Measurements from ENCODE around the gene KRT71.

The KRT71 gene

DNA sequence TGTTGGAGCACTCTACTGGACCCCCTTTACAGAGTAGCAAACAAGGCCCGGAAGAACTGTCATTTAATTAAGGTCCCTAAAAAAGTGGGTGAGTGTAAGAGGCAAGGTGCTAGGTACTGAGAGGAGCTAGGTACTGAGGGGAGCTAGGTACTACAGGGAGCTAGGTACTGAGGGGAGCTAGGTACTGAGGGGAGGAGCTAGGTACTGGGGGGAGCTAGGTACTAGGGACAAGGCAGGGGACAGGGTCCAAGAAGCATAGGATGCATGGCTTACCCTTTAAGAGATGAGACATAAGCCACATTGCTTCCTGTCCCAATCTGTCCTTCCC, 37.7 kb downstream of the KRT71 start:
- no peaks in the 10 kb centered on the region for H3K9me2 ChIP-seq (replicated peaks; ENCODE audit: insufficient read depth, low read length)
- no peak overlapping the region for H3K4me2 ChIP-seq (ENCODE audit: low read depth, low read length)

GRCh38 chr12:52514471-52515318, 38.2 kb downstream of the KRT71 start:
- no peak overlapping the region for H3K4me2 ChIP-seq (ENCODE audit: low read depth, low read length)
- no peak overlapping the region for H3K27ac ChIP-seq (ENCODE audit: low read length)
- no peak overlapping the region for H3K4me3 ChIP-seq (ENCODE audit: low read length)

More for the DNA sequence above, 37.7 kb downstream of the KRT71 start:
- Histone ChIP-seq H3K27ac (ENCODE audit: low read length) (no peak overlapping the region), H3K4me1 (ENCODE audit: low read length) (no peaks in the 10 kb centered on the region), H3K9ac (ENCODE audit: low read length) (no peak overlapping the region), H3K4me3 (ENCODE audit: low read length) (no peak overlapping the region), H3K36me3 (replicated peaks; ENCODE audit: insufficient read depth, low read length) (no peaks in the 10 kb centered on the region), H2AFZ (ENCODE audit: low read length) (no peak overlapping the region), H3F3A (ENCODE audit: insufficient read depth, low read length) (no peaks in the 10 kb centered on the region), H4K20me1 (ENCODE audit: insufficient read depth, low read length) (no peaks in the 10 kb centered on the region), H3K27me3 (replicated peaks; ENCODE audit: insufficient read depth, low read length) (peaks cover 49% of the 10 kb centered on the region), H3K79me2 (ENCODE audit: low read length) (no peaks in the 10 kb centered on the region), H3K9me3 (replicated peaks; ENCODE audit: insufficient read depth, low read length) (no peaks in the 10 kb centered on the region)
- DNase-seq = no peak
- TF ChIP-seq EZH2phosphoT487 (IDR thresholded peaks at IDR 0.05; ENCODE audit: low read length) (no peak), EZH2 (optimal IDR thresholded peaks at IDR 0.05; ENCODE audit: low read depth, low read length) (no peak)

GRCh38 chr12:52513736-52514135, 39.2 kb downstream of the KRT71 start:
- Histone ChIP-seq H3K4me1 (ENCODE audit: low read length) (no peaks in the 10 kb centered on the region), H3K27me3 (replicated peaks; ENCODE audit: insufficient read depth, low read length) (peaks cover 36% of the 10 kb centered on the region), H3K4me2 (ENCODE audit: low read depth, low read length) (no peak overlapping the region), H3K9ac (ENCODE audit: low read length) (no peak overlapping the region), H4K20me1 (ENCODE audit: insufficient read depth, low read length) (no peaks in the 10 kb centered on the region), H3K79me2 (ENCODE audit: low read length) (no peaks in the 10 kb centered on the region), H3K9me2 (replicated peaks; ENCODE audit: insufficient read depth, low read length) (no peaks in the 10 kb centered on the region), H2AFZ (ENCODE audit: low read length) (no peak overlapping the region), H3K36me3 (replicated peaks; ENCODE audit: insufficient read depth, low read length) (no peaks in the 10 kb centered on the region), H3F3A (ENCODE audit: insufficient read depth, low read length) (no peaks in the 10 kb centered on the region), H3K4me3 (ENCODE audit: low read length) (no peak overlapping the region), H3K9me3 (replicated peaks; ENCODE audit: insufficient read depth, low read length) (no peaks in the 10 kb centered on the region), H3K27ac (ENCODE audit: low read length) (no peak overlapping the region)
- no peak for DNase-seq
- no peak for TF ChIP-seq CTCF (IDR thresholded peaks at IDR 0.05; ENCODE audit: low read length)
- TF ChIP-seq EZH2phosphoT487 (IDR thresholded peaks at IDR 0.05; ENCODE audit: low read length) = no peak
- TF ChIP-seq EZH2 (optimal IDR thresholded peaks at IDR 0.05; ENCODE audit: low read depth, low read length) = no peak

More at GRCh38 chr12:52514471-52515318, 38.2 kb downstream of the KRT71 start:
- DNase-seq = no peak
- Histone ChIP-seq H3K4me1 (ENCODE audit: low read length) (no peaks in the 10 kb centered on the region), H3K27me3 (replicated peaks; ENCODE audit: insufficient read depth, low read length) (peaks cover 43% of the 10 kb centered on the region), H4K20me1 (ENCODE audit: insufficient read depth, low read length) (no peaks in the 10 kb centered on the region), H3K9me3 (replicated peaks; ENCODE audit: insufficient read depth, low read length) (no peaks in the 10 kb centered on the region), H3K9ac (ENCODE audit: low read length) (no peak overlapping the region), H3F3A (ENCODE audit: insufficient read depth, low read length) (no peaks in the 10 kb centered on the region), H3K79me2 (ENCODE audit: low read length) (no peaks in the 10 kb centered on the region), H2AFZ (ENCODE audit: low read length) (no peak overlapping the region), H3K36me3 (replicated peaks; ENCODE audit: insufficient read depth, low read length) (no peaks in the 10 kb centered on the region), H3K9me2 (replicated peaks; ENCODE audit: insufficient read depth, low read length) (no peaks in the 10 kb centered on the region)
- no peak for TF ChIP-seq CTCF (IDR thresholded peaks at IDR 0.05; ENCODE audit: low read length)
- no peak for TF ChIP-seq EZH2phosphoT487 (IDR thresholded peaks at IDR 0.05; ENCODE audit: low read length)
- TF ChIP-seq EZH2 (optimal IDR thresholded peaks at IDR 0.05; ENCODE audit: low read depth, low read length) = no peak

- no peak for DNase-seq
- Histone ChIP-seq H3K4me3 (ENCODE audit: low read length) (no peak overlapping the region), H4K20me1 (ENCODE audit: insufficient read depth, low read length) (no peaks in the 10 kb centered on the region), H3K79me2 (ENCODE audit: low read length) (no peaks in the 10 kb centered on the region), H2AFZ (ENCODE audit: low read length) (no peak overlapping the region), H3K9me2 (replicated peaks; ENCODE audit: insufficient read depth, low read length) (no peaks in the 10 kb centered on the region), H3K27ac (ENCODE audit: low read length) (no peak overlapping the region), H3K9me3 (replicated peaks; ENCODE audit: insufficient read depth, low read length) (no peaks in the 10 kb centered on the region), H3F3A (ENCODE audit: insufficient read depth, low read length) (no peaks in the 10 kb centered on the region), H3K27me3 (replicated peaks; ENCODE audit: insufficient read depth, low read length) (peaks cover 17% of the 10 kb centered on the region; the same call in 1 of the 2 replicates), H3K9ac (ENCODE audit: low read length) (no peak overlapping the region), H3K4me1 (ENCODE audit: low read length) (no peaks in the 10 kb centered on the region), H3K4me2 (ENCODE audit: low read depth, low read length) (no peak overlapping the region), H3K36me3 (replicated peaks; ENCODE audit: insufficient read depth, low read length) (no peaks in the 10 kb centered on the region)
- TF ChIP-seq CTCF (IDR thresholded peaks at IDR 0.05; ENCODE audit: low read length) = no peak
Observed at GRCh38 chr12:52508211-52508610, 44.7 kb downstream of the KRT71 start.
